Common myeloid progenitor, CD34-positive (primary cell): ENCODE measurements around the gene ELL.

Experiments
- CTCF ChIA-PET: fragments of 350-600 bp; sonication (Branson Sonifier 250); formaldehyde crosslinking; loops from one replicate; lab custom pipeline; 2021; ENCODE audit warnings: antibody characterized with exemption; lab: Charles Lee
- POLR2A ChIA-PET: fragments of 350-600 bp; sonication (Branson Sonifier 250); formaldehyde crosslinking; loops from one replicate; lab custom pipeline; 2021; ENCODE audit warnings: antibody characterized with exemption; lab: Charles Lee
- DNase-seq, 3 donors: peaks; one replicate each; pipeline versions ENCODE4 v3.0.0 to v3.0.0-alpha.2; 2013
- H3K27ac ChIP-seq, 2 experiments: 1 replicate in 1 of 2; 2 replicates in 1 of 2; pipeline ENCODE4 v1.7.0; 2013; ENCODE audit warnings: inconsistent platforms in 2 of 2, low read length in 2 of 2, mild to moderate bottlenecking in 2 of 2, low read depth in 1 of 2, moderate library complexity in 1 of 2; ENCODE audit not compliant: severe bottlenecking in 2 of 2, insufficient read depth in 1 of 2, poor library complexity in 1 of 2
- H3K27me3 ChIP-seq, 5 experiments: replicated peaks in 2 of 5; 1 replicate in 3 of 5; 2 replicates in 2 of 5; pipeline versions ENCODE4 v1.6.1 to v1.7.0; 2013; ENCODE audit warnings: low read length in 4 of 5, mild to moderate bottlenecking in 2 of 5, moderate library complexity in 2 of 5, inconsistent platforms in 1 of 5; ENCODE audit not compliant: insufficient read depth in 5 of 5, control insufficient read depth in 4 of 5
- H3K36me3 ChIP-seq, 4 experiments: 1 replicate in 2 of 4; 2 replicates in 2 of 4; pipeline versions ENCODE4 v1.6.1 to v1.7.0; 2013; ENCODE audit warnings: low read length in 3 of 4, control low read depth in 1 of 4, mild to moderate bottlenecking in 1 of 4; ENCODE audit not compliant: control insufficient read depth in 4 of 4, insufficient read depth in 4 of 4
- H3K4me1 ChIP-seq, 4 experiments: 1 replicate in 3 of 4; 2 replicates in 1 of 4; pipeline versions ENCODE4 v1.6.1 to v1.7.1; 2013; ENCODE audit warnings: low read length in 3 of 4, mild to moderate bottlenecking in 3 of 4, control low read depth in 1 of 4, inconsistent platforms in 1 of 4, moderate library complexity in 1 of 4; ENCODE audit not compliant: control insufficient read depth in 4 of 4, insufficient read depth in 4 of 4; ENCODE audit errors: control extremely low read depth in 1 of 4
- H3K4me3 ChIP-seq, 7 experiments: 1 replicate in 4 of 7; 2 replicates in 3 of 7; pipeline versions ENCODE4 v1.5.1 to v1.7.0; 2013; ENCODE audit warnings: mild to moderate bottlenecking in 7 of 7, low read length in 6 of 7, moderate library complexity in 6 of 7, inconsistent platforms in 2 of 7, low read depth in 2 of 7, control low read depth in 1 of 7; ENCODE audit not compliant: insufficient read depth in 4 of 7, control insufficient read depth in 1 of 7; ENCODE audit errors: extremely low read depth in 1 of 7
- H3K9me3 ChIP-seq, 5 experiments: 1 replicate in 4 of 5; 2 replicates in 1 of 5; pipeline versions ENCODE4 v1.6.1 to v1.7.1; 2013; ENCODE audit warnings: low read length in 4 of 5, mild to moderate bottlenecking in 2 of 5, inconsistent platforms in 1 of 5, low read depth in 1 of 5, moderate library complexity in 1 of 5; ENCODE audit not compliant: control insufficient read depth in 4 of 5, insufficient read depth in 2 of 5; ENCODE audit errors: control extremely low read depth in 1 of 5
- WGBS: methylation state at CpG from one replicate; pipeline ENCODE4 v1.1.5; 2013; ENCODE audit not compliant: insufficient coverage; 5-methylcytosine and 5-hydroxymethylcytosine counted together

Gene ELL

GRCh38 chr19:18456974-18457373 is 64.9 kb downstream of the ELL start:
- Histone ChIP-seq H3K27ac (no peak overlapping the region), H3K9me3 (no peaks in the 10 kb centered on the region), H3K36me3 (peaks cover 5 to 64% (median 45%) of the 10 kb centered on the region in 4 experiments), H3K27me3 (no peaks in the 10 kb centered on the region), H3K4me3 (no peak overlapping the region), H3K4me1 (no peaks in the 10 kb centered on the region)
- 95% methylated on average over 4 of the region's 9 CpGs for WGBS
- DNase-seq, result no peak
- ChIA-PET CTCF (interaction anchor here (1.1 to 11.2 kb wide), 4 partner anchors 8 to 50 kb away, joined by 3 to 109 read pairs (median 8); no protein-coding TSS in a partner anchor), POLR2A (no interaction called here)

DNA sequence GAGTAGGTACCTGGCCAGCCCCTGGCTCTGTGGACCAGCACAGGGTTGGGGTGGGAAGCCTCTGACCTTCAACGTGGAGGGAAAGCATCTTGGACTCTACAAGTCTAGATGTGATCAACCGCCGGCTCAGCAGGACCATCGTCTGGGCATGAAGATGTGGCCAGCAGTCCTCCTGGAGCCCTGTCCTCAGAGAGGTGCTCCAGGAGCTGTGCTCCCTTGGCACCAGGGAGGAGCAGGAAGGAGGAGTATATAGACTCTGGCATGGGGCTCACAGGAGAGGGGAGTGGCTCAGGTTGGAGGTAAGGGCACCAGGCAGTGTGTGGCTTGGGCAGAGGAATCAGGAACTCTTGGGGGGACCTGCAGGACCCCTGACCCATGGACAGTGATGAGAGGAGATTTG is 65.6 kb downstream of the ELL start:
- no peak for DNase-seq
- Histone ChIP-seq H3K36me3 (peaks cover 5 to 66% (median 44%) of the 10 kb centered on the region in 4 experiments), H3K4me1 (no peaks in the 10 kb centered on the region), H3K9me3 (no peaks in the 10 kb centered on the region), H3K4me3 (no peak overlapping the region), H3K27me3 (no peaks in the 10 kb centered on the region), H3K27ac (no peak overlapping the region)
- ChIA-PET POLR2A (no interaction called here), CTCF (interaction anchor here (11.2 kb wide), 1 partner anchor 7 kb away, joined by 109 read pairs; no protein-coding TSS in a partner anchor)
- WGBS, result no CpG with 5 or more reads among the region's 4 CpGs

DNA sequence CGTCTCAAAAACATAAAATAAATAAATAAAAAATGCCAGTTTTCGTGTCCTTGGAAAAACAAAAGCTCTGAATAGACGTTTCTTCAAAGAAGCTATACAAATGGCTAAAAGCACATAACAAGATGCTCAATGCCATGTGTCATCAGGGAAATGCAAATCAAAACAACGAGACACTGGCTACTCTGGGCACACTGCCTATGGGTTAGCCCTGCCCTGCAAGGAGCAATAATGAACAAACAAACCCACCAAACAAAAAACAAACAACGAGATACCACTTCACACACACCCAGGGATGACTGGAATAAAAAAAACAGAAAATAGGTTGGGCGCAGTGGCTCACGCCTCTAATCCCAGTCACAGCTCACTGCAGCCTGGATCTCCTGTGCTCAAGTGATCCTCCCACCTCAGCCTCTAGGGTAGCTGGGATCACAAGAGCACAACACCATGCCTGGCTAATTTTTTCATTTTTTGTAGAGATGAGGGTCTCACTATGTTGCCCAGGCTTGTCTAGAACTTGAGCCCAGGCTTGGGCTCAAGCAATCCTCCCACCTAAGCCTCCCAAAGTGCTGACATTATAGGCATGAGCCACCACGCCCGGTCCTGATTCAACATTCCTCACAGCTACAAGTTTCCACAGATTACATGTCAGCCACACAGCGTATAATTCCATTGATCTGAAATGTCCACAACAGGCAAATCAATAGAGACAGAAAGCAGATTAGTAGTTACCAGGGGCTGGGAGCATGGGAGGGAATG is 68.4 kb downstream of the ELL start:
- ChIA-PET POLR2A (no interaction called here), CTCF (interaction anchor here (0.8 to 10.7 kb wide), 7 partner anchors 8 to 391 kb away, joined by 3 to 109 read pairs (median 4); no protein-coding TSS in a partner anchor)
- Histone ChIP-seq H3K36me3 (peaks cover 11 to 65% (median 40%) of the 10 kb centered on the region in 4 experiments), H3K4me3 (no peak overlapping the region), H3K4me1 (peaks cover 0 to 3% (median 0%) of the 10 kb centered on the region in 4 experiments), H3K9me3 (no peaks in the 10 kb centered on the region), H3K27me3 (no peaks in the 10 kb centered on the region), H3K27ac (no peak overlapping the region)
- DNase-seq, result no peak
- WGBS, result 92% methylated on average over 6 of the region's 10 CpGs

GRCh38 chr19:18452386-18452785 is 69.5 kb downstream of the ELL start:
- WGBS, result 97% methylated on average over 3 of the region's 3 CpGs
- peaks cover 11 to 64% (median 41%) of the 10 kb centered on the region in 4 experiments for H3K36me3 ChIP-seq

DNA sequence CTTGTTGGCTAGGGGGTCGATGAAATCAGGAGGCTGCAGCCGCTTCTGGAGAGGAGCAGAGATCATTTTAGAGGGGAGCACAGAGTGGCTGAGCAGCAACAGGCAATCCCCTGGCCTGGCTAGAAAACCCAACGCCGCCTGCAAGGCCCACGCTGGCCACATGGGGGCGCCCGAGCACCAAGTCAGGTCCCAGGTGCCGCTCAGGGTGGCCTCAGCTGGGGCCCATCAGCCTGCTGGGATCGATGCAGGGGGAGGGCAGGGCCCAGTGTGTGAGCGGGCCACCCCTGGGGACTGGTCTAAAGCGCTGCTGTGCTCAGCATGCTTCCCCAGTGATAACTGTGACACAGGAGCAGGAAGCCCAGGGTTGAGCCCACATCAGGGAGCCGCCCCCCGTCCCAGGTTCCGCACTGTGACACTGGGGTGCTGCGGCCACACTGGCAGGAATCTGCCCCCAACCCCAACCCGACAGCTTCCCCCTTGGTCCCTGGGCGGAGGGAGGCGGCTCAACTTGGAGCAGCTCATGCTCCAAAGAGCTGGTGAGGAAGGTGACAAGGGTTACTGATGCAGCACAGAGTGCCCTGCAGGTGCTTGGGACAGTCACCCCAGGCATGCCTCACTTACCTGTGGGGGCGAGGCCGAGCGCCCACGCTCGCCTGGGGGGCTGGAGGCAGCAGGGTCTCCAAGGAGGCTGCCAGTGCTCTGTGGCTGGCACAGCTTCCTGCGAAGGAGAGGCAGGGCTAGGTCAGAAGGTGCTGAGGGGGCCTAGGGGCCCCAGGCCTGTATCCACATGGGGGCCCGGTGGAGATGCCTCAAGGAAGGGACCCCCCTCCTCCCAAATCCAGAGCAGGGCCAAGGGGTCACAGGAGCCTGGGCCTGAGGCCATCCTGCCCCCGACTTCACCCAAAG is 70.7 kb downstream of the ELL start:
- POLR2A ChIA-PET, result interaction anchor here (0.6 to 1.5 kb wide), 2 partner anchors 11 to 468 kb away, joined by 3 to 4 read pairs; partner anchors contain the start of gene COPE
- 55% methylated on average over 25 of the region's 26 CpGs for WGBS
- H3K27ac ChIP-seq, result no peak overlapping the region
- DNase-seq, result peak; percentile 62 to 78 (median 72)
- H3K4me1 ChIP-seq, result peaks cover 0 to 3% (median 0%) of the 10 kb centered on the region in 4 experiments
- no peaks in the 10 kb centered on the region for H3K27me3 ChIP-seq
- H3K36me3 ChIP-seq, result peaks cover 9 to 64% (median 46%) of the 10 kb centered on the region in 4 experiments
- no peak overlapping the region for H3K4me3 ChIP-seq
- CTCF ChIA-PET, result interaction anchor here (0.5 to 10.7 kb wide), 14 partner anchors 10 to 396 kb away, joined by 3 to 109 read pairs (median 4); partner anchors contain the start of genes TMEM59L and UPF1
- H3K9me3 ChIP-seq, result no peaks in the 10 kb centered on the region

More at GRCh38 chr19:18452386-18452785, 69.5 kb downstream of the ELL start:
- no peaks in the 10 kb centered on the region for H3K27me3 ChIP-seq
- no peaks in the 10 kb centered on the region for H3K9me3 ChIP-seq
- no peak overlapping the region for H3K4me3 ChIP-seq
- peaks cover 0 to 3% (median 0%) of the 10 kb centered on the region in 4 experiments for H3K4me1 ChIP-seq
- ChIA-PET POLR2A (no interaction called here), CTCF (interaction anchor here (1.0 to 10.7 kb wide), 8 partner anchors 9 to 395 kb away, joined by 3 to 109 read pairs (median 4); no protein-coding TSS in a partner anchor)
- no peak for DNase-seq
- no peak overlapping the region for H3K27ac ChIP-seq

DNA sequence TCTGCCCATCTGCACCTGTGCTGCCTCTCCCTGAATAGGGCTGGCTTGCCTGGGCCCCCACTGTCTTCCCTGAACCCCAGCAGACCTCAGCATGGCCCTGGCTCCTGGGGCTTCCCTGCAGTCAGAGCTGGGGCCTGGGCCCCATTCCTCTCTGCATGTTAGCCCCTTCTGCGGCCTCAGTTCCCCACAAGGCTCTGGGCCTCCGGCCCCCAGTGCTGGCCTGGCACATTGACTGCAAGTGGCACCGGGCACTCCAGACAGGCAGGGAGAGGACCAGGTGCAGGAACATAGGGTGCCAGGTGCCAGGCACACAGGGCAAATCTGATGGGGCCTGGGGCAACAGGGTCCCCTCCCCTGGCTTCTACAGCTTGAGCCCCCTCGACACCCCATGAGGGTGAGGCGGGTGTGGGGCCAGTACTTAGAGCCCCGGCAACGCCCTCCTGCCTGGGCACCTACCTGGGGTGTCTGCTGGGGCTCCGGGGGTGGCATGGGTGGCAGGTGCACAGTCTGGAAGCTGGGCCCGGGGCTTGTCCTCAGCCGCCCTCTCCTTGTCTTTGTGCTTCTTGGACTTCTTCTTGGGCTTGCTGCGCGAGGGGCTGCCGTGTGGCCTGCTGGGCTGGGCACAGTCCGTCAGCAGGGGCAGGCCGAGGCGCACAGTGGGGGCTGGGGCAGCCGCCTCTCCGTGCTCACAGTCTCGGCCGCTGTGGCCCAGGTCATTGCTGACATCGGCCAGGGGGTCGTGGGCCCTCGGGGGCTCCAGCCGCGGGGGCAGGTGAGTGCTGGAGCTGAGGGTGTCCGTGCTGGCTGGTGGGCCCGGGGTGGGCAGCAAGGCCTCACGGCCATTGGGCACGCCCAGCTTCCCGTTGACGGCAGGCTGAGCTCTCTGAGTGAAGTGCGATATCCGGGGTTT is 71.6 kb downstream of the ELL start:
- no peak overlapping the region for H3K27ac ChIP-seq
- peaks cover 0 to 3% (median 0%) of the 10 kb centered on the region in 4 experiments for H3K4me1 ChIP-seq
- H3K27me3 ChIP-seq, result no peaks in the 10 kb centered on the region
- H3K4me3 ChIP-seq, result no peak overlapping the region
- H3K9me3 ChIP-seq, result no peaks in the 10 kb centered on the region
- WGBS, result 91% methylated on average over 30 of the region's 33 CpGs
- POLR2A ChIA-PET, result interaction anchor here (1.5 kb wide), 1 partner anchor 10 kb away, joined by 4 read pairs; no protein-coding TSS in a partner anchor
- DNase-seq, result no peak
- H3K36me3 ChIP-seq, result peaks cover 9 to 68% (median 50%) of the 10 kb centered on the region in 4 experiments
- CTCF ChIA-PET, result interaction anchor here (0.5 to 10.7 kb wide), 11 partner anchors 11 to 397 kb away, joined by 3 to 109 read pairs (median 4); partner anchors contain the start of genes SSBP4 and UPF1
